ENCODE data around the gene TRUB2.
"Not testable (repeated sequence)": the region's sequence is repeated elsewhere in the genome, so short reads cannot be mapped to it uniquely, and the experiment has no call there.

The TRUB2 gene

DNA sequence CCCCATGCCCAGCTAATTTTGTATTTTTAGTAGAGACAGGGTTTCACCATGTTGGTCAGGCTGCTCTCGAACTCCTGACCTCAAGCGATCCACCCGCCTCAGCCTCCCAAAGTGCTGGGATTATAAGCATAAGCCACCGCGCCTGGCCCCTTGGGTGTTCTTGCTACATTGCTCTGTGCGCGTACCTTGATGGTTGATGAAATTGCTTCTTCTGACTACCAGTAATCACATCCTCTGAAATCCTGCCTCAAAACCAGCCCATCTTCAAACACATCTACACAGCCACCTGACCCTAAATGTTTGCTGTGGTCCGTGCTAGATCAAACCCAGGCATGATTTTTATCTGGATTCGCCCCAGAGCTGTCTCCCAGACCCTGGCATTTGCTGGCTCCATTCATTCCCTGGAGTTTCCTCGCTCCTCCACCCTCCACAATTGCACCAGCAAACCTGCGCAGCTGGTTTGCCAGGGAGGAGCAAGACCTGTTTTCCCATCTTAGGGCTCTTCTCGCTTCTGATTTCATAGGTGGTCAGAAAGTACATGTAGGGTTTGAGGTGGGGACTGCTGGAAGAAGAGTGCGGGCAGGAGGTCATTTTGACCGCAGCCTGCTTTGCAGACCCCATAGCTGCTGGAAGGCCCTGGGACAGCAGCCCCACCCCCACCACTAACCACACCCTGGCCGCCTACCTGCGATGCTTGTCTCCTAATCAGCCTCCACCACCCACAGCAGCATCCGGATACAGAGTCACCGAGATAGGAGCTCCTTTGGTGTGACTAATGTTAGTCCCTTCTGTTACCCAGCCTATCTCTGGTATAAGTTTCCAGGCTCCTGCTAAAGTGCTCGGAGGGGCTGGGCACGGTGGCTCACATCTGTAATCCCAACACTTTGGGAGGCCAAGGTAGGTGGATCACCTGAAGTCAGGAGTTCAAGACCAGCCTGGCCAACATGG lies 23.4 kb downstream of the TRUB2 start:
- DNase-seq = no peak

GRCh38 chr9:128297221-128297773 lies 24.9 kb downstream of the TRUB2 start:
- DNase-seq = no peak

DNA sequence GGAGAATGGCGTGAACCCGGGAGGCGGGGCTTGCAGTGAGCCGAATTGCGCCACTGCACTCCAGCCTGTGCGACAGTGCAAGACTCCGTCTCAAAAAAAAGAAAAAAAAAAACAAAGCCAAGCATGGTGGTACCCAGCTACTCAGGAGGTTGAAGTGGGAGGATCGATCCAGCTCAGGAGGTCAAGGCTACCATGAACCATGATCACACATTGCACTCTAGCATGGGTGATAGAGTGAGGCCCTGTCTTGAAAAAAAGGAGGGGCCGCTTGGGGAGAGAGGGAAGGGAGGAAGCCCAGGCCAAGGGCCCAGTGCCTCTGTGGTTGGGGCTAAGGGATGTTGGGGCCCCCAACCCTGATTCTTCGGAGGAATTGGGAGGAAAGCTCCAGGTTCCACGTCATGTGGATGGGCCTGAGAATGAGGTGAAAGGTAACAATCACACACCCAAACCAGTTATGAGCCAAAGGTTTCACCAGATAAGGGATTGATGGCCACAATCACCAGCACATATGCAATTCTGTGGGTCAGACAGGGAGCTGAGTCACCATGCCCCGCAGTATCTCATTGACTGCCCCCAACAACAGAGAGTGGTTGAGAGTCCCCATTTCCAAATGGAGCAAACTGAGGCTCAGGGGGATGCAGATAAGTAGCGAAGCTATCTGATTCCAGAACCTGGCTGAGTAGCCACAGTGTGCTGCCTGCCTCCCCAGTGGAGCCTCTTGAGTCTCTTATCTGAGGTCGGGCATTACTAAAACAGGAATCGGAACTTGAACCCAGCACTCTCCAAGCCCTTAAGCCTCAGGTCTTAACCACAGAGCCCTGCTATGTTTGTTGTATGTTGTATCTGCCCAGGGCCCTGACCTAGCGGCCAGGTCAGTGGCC lies 25.7 kb downstream of the TRUB2 start:
- DNase-seq = no peak

DNA sequence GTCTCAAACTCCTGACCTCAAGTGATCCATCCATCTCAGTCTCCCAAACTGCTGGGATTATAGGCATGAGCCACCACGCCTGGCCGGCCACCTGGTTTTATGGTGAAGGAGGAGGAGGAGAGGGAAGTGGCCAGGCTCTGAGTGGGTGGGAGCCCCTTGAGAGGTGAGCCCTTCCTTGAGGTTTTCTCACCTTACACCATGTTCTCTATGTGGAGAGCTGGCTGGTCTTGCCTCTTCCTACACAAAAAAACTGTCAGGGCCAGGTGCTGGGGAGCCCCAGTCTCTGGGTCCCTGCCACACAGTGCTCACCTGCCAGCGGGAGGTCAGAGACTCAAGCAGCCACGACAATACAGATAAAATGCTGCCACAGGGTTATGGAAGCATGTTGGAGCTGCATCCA lies 28.1 kb downstream of the TRUB2 start:
- DNase-seq = no peak

- DNase-seq = no peak
These were observed 29.2 kb downstream of the TRUB2 start for GRCh38 chr9:128293091-128293490.

GRCh38 chr9:128292009-128292408 lies 30.2 kb downstream of the TRUB2 start:
- DNase-seq = no peak

- no peak for DNase-seq
These were observed 33.8 kb downstream of the TRUB2 start for GRCh38 chr9:128288273-128289004.

- peak in 53 of 56 donors; percentile 4 to 87 (median 57) for DNase-seq
These were observed 35.8 kb downstream of the TRUB2 start for GRCh38 chr9:128286440-128286839.

DNA sequence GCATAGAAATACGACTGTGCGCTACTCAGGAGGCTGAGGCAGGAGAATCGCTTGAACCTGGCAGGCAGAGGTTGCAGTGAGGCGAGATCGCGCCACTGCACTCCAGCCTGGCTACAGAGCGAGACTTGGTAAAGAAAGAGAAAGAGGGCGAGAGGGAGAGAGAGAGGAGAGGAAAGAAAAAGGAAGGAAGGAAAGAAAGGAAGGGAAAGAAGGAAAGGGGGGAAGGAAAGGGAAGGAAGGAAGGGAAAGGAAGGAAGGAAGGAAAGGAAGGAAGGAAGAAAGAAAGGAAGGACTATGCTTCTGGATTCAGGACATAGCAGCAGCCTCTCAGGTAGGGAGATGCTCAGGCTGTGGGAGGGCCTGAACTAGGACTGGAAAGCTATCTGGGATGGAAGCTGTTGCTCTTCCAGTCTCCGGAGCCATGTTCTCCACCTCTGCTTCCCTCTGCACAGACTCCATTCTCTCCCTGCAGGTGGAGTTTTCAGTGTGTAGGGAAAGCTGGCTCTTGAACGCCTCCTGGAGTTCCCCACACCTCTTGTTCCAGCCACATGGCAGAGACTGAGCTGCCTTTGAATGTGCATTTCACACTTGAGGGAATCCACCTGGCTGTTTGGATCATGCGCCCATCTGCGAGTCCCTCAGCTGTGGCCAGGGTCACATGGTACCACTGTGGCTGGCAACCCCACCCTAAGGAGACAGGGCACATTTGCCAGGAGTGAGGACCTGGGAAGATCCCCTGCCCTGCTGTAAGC lies 37.0 kb downstream of the TRUB2 start:
- no peak for DNase-seq

DNA sequence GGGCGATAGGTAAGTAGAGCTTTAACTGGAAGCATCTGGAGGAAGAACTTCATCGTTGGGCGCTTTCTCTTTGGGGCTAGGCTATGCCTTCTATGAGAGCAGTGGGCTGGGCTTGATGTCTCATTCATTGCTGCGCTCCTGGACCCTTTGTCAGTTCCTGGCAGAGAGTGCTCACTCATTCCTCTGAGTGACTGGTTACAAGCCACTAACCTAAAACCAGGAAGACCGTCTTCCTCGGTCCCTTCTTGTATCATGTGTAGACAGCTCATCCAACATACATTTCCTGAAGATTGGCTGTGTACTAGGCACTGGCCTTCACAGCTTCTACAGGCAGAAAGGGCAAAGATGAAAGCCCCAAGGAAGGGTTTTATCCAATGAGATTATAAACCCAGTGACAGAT lies 39.7 kb downstream of the TRUB2 start:
- DNase-seq = no peak

DNA sequence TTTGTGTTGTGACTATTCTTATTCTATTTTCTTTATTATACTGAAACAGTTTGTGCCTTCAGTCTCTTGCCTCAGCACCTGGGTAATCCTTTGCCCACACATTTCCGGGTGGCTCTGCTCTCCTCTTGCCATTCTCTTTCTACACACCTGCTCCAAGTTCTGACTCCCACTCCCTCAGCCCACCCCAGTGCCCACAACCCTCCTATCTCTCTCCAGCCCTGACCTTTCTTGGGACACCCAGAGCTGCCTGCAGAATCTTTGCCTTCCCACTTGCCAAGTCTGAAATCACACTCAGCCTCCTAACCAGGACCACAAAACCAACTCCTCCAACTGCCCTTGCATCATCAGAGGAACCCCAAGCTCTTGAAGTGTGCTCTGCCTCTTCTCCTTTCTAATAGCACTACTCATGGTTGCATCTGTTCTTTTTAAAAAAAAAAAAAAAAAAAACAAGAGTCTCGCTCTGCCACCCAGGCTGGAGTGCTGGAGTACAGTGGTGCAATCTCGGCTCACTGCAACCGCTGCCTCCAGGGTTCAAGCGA lies 42.1 kb downstream of the TRUB2 start:
- DNase-seq = no peak

DNA sequence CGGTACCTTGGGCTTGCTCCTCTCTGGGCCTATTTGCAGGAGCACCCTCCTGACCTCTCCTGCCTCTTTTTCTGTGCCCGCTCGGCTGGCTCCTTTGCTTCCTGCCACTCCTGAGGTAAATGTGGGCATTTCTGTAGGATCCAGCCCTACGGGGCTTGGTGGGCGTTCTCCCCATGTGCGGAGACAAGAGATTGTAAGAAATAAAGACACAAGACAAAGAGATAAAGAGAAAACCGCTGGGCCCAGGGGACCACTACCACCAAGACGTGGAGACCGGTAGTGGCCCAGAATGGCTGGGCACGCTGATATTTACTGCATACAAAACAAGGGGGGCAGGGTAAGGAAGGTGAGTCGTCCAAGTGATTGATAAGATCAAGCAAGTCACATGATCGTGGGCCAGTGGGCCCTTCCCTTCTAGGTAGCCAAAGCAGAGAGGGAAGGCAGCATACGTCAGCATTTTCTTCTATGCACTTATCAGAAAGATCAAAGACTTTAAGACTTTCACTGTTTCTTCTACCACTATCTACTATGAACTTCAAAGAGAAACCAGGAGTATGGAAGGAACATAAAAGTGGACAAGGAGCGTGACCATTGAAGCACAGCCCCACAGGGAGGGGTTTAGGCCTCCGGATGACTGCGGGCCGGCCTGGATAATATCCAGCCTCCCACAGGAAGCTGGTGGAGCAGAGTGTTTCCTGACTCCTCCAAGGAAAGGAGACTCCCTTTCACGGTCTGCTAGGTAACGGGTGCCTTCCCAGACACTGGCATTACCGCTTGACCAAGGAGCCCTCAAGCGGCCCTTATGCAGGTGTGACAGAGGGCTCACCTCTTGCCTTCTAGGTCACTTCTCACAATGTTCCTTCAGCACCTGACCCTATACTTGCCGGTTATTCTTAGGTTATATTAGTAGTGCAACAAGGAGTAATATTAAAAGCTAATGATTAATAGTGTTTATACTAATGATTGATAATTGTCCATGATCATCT lies 42.9 kb downstream of the TRUB2 start:
- DNase-seq = not testable (repeated sequence)

- DNase-seq = peak in 2 of 56 donors; percentile 31 to 44
These were observed 45.5 kb downstream of the TRUB2 start for GRCh38 chr9:128276574-128277270.

DNA sequence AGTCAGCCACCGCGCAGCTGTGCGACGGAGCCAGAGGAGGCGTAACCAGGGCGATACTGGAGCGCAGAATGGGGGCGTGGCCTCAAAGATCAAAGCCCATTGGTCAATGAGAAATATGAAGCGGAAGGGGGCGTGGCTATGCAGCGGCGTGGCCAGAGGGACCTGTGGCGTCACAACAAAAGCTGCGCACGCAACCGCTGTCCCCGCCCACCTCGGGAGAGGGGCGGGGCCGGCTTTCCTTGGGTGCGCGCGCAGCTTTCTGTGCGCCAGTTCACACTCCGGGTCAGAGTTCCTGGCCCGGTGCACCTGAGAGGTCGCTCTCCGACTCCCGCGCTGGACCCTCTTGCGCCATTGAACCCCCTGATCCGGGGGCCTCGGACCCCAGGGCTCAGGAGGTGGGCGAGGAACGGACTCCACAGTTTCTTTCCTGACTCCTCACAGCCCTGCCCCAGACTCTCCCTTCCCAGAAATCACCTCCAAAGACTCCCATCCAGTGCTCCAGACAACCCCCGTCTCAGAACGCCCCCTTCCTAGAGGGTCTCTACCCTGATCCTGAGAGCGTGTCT lies 46.2 kb downstream of the TRUB2 start, which contains the start of gene SWI5:
Gene SWI5 (plus strand): TSS at position 269 of the 566 bp plus-strand sequence.
- DNase-seq = peak; percentile 80 to 99 (median 98)

GRCh38 chr9:128275198-128276007 lies 46.8 kb downstream of the TRUB2 start, which contains the start of gene GOLGA2:
Gene GOLGA2 (minus strand): TSS chr9:128276007. CDS start chr9:128275976, 31 bp downstream.
- peak in 4 of 56 donors; percentile 49 to 71 (median 55) for DNase-seq

DNA sequence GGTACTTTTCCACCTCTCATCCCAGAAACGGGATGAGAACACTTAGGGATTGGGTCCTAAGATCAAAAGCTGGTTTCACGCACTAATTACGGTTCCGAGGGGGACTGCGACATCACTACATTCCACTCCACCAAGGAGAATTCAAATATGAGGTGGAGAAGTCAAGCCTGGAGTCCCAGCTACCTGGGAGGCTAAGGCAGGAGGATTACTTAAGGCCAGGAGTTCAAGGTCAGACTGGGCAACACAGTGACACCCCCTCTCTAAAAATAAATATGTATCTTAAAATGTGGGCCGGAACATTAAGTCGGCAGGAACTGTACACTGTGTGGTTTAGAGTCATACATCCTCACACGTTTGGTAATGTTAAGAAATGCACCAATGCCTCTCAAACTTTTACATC lies 48.0 kb downstream of the TRUB2 start:
- no peak for DNase-seq

DNA sequence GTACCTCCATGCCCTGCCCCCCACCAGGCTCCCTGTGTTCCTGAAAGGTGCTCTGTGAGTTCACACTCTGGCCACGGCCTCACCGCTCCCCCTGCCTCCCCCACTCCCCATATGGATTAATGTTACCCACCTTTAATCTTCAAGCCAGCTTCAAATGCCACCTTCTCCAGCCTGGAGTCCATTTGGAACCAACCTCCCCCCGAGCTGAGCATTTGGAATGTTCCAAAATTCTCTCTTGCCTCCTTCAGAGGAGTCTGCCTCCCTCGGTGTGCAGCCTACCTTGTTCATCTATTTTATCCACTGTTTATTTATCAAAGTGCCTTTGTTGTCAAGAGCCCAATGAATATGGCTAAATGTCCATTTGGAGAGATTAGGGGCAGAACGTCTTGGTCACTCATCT lies 50.7 kb downstream of the TRUB2 start:
- no peak for DNase-seq

Data from amygdala (tissue), 56 donors.